Endothelial cell of umbilical vein (primary cell): ENCODE data around the gene GPATCH4. TPM values are rescaled to one million over a fixed set of nuclear protein-coding genes. Genes with fewer than 3 reads are reported as not detected.

Source experiments
- BruUV-seq: library from RNA; stranded (reverse); fragments of 400-500 nt; replicated peaks from 2 replicates; lab custom pipeline; 2021; lab: Mats Ljungman, UMichigan
- CTCF ChIA-PET: fragments of 300-600, 350-600 bp; sonication (Branson Sonifier 250); formaldehyde crosslinking; loops from one replicate; lab custom pipeline; 2021; ENCODE audit warnings: antibody characterized with exemption, inconsistent platforms; lab: Charles Lee
- POLR2A ChIA-PET: fragments of 300-600, 350-600 bp; sonication (Branson Sonifier 250); formaldehyde crosslinking; loops from one replicate; lab custom pipeline; 2021; ENCODE audit warnings: antibody characterized with exemption, inconsistent platforms; lab: Charles Lee
- DNase-seq: peaks from one replicate; pipeline ENCODE4 v3.0.0-alpha.2; 2011; ENCODE audit warnings: low read depth, low spot score
- FAIRE-seq: peaks from 2 replicates; lab custom pipeline; 2011; peaks lifted over from hg19 to GRCh38; lab: Jason Lieb, UNC
- H2AFZ ChIP-seq: 2 replicates; pipeline ENCODE4 v1.6.0; 2012; ENCODE audit warnings: low read depth, low read length, control low read depth, inconsistent platforms
- H3K27ac ChIP-seq: 2 replicates; pipeline ENCODE4 v1.5.1; 2011; ENCODE audit warnings: low read depth, mild to moderate bottlenecking, control low read depth, low read length, moderate library complexity; ENCODE audit not compliant: insufficient read depth
- H3K27me3 ChIP-seq, 2 experiments: 2 replicates each; pipeline versions ENCODE4 v1.6.0 to v1.6.1; 2011; ENCODE audit warnings: low read length in 2 of 2, mixed read lengths in 1 of 2; ENCODE audit not compliant: control insufficient read depth in 2 of 2, insufficient read depth in 2 of 2
- H3K36me3 ChIP-seq, 2 experiments: 2 replicates in 1 of 2; 3 replicates in 1 of 2; pipeline ENCODE4 v1.5.1; 2011; ENCODE audit warnings: low read length in 2 of 2, mild to moderate bottlenecking in 1 of 2, moderate library complexity in 1 of 2; ENCODE audit not compliant: control insufficient read depth in 2 of 2, insufficient read depth in 2 of 2; ENCODE audit errors: extremely low read depth in 1 of 2
- H3K4me1 ChIP-seq: 3 replicates; pipeline ENCODE4 v1.5.1; 2011; ENCODE audit warnings: mild to moderate bottlenecking, low read length; ENCODE audit not compliant: control insufficient read depth, insufficient read depth; ENCODE audit errors: extremely low read depth
- H3K4me2 ChIP-seq: 2 replicates; pipeline ENCODE4 v1.6.1; 2011; ENCODE audit warnings: low read length, control low read depth, mixed read lengths; ENCODE audit not compliant: insufficient read depth
- H3K4me3 ChIP-seq, 3 experiments: fragments of 200-600 bp in 1 of 3; sonication (generic), shearing (Covaris generic) in 1 of 3; replicated peaks in 1 of 3; 2 replicates each; pipeline ENCODE4 v1.5.1; 2011 to 2016; ENCODE audit warnings: control low read depth in 3 of 3, low read length in 3 of 3, mild to moderate bottlenecking in 2 of 3, inconsistent platforms in 1 of 3, low read depth in 1 of 3, moderate library complexity in 1 of 3; ENCODE audit not compliant: insufficient read depth in 1 of 3
- H3K79me2 ChIP-seq: 2 replicates; pipeline ENCODE4 v1.6.0; 2012; ENCODE audit warnings: low read length, inconsistent platforms; ENCODE audit not compliant: control insufficient read depth, insufficient read depth
- H3K9ac ChIP-seq: replicated peaks from 2 replicates; pipeline ENCODE3; 2011; ENCODE audit warnings: low read length, control low read depth; ENCODE audit not compliant: insufficient read depth; ENCODE audit errors: extremely low read depth
- H3K9me1 ChIP-seq: replicated peaks from 3 replicates; pipeline ENCODE4 v1.6.0; 2011; ENCODE audit warnings: mild to moderate bottlenecking, low read length; ENCODE audit not compliant: control insufficient read depth, insufficient read depth; ENCODE audit errors: extremely low read depth
- H3K9me3 ChIP-seq: replicated peaks from 2 replicates; pipeline ENCODE4 v1.5.1; 2012; ENCODE audit warnings: low read length, inconsistent platforms; ENCODE audit not compliant: control insufficient read depth, insufficient read depth
- H4K20me1 ChIP-seq: replicated peaks from 2 replicates; pipeline ENCODE3; 2011; ENCODE audit warnings: mild to moderate bottlenecking, low read length; ENCODE audit not compliant: control insufficient read depth, insufficient read depth; ENCODE audit errors: extremely low read depth
- CTCF ChIP-seq, 2 donors: IDR thresholded peaks; 1 replicate in 1 of 2; 2 replicates in 1 of 2; pipeline ENCODE4 v1.5.1; 2011; ENCODE audit warnings: low read length in 2 of 2, mild to moderate bottlenecking in 2 of 2, moderate library complexity in 2 of 2, control low read depth in 1 of 2, inconsistent platforms in 1 of 2, low read depth in 1 of 2; ENCODE audit not compliant: insufficient read depth in 1 of 2; ENCODE audit errors: extremely low read depth in 1 of 2
- EZH2 ChIP-seq: IDR thresholded peaks from 2 replicates; pipeline ENCODE4 v1.6.1; 2012; ENCODE audit warnings: borderline replicate concordance, low read depth, mild to moderate bottlenecking, moderate library complexity, low read length, inconsistent platforms; ENCODE audit not compliant: severe bottlenecking
- FOS ChIP-seq: IDR thresholded peaks from 2 replicates; pipeline ENCODE4 v1.6.1; 2011; ENCODE audit warnings: mild to moderate bottlenecking, low read length, moderate library complexity, borderline replicate concordance; ENCODE audit not compliant: insufficient read depth
- GATA2 ChIP-seq: IDR thresholded peaks from 2 replicates; pipeline ENCODE4 v1.7.0; 2011; ENCODE audit warnings: low read depth, mild to moderate bottlenecking, moderate library complexity, mixed read lengths, low read length; ENCODE audit not compliant: insufficient read length, insufficient read depth
- MAX ChIP-seq: IDR thresholded peaks from 2 replicates; pipeline ENCODE4 v1.6.1; 2011; ENCODE audit not compliant: insufficient read depth, insufficient read length
- MYC ChIP-seq: IDR thresholded peaks from one replicate; pipeline ENCODE4 v1.6.1; 2011; ENCODE audit warnings: mild to moderate bottlenecking, low read depth, low read length
- POLR2A ChIP-seq: IDR thresholded peaks from 2 replicates; pipeline ENCODE4 v1.6.1; 2012; ENCODE audit warnings: low read depth, mild to moderate bottlenecking, control low read depth, low read length
- POLR2AphosphoS5 ChIP-seq: IDR thresholded peaks from 2 replicates; pipeline ENCODE4 v1.6.1; 2012; ENCODE audit warnings: low read depth, mild to moderate bottlenecking, control low read depth, low read length, moderate library complexity; ENCODE audit not compliant: insufficient read depth
- dilution Hi-C: fragments of 300-500 bp; cut with MboI; formaldehyde crosslinking; loops from one replicate; pipeline ENCODE4 v1.15.0; 2019; ENCODE audit warnings: low sequenced_read_pairs; ENCODE audit not compliant: extremely low pct_ligation_motif_present
- intact Hi-C: fragments of 100-400 bp; cut with micrococcal nuclease; formaldehyde crosslinking; loops from one replicate; pipeline ENCODE4 v1.10.0; 2022
- polyA plus RNA-seq, 4 experiments: library from polyadenylated mRNA; depleted of rRNA in 3 of 4; stranded (reverse) in 3 of 4; unstranded in 1 of 4; fragments of >200 nt; gene quantifications; 2 replicates each; pipeline versions ENCODE4 v1.2.1 to v1.2.3, GENCODE V29; 2011 to 2012; ENCODE audit warnings: missing spikeins in 1 of 4
- total RNA-seq: library from RNA; stranded (reverse); gene quantifications from 2 replicates; pipeline ENCODE4 v1.2.3, GENCODE V29; 2021

The GPATCH4 gene
- total and polyA plus RNA-seq, 2 donors (not counting 3 experiments of a cell fraction or from before 2014, with no cell fraction given), result 22.4 to 29.2 TPM

- H3K4me3 ChIP-seq, result no peak overlapping the region
- H3K4me2 ChIP-seq, result no peak overlapping the region
- no TSS peak for BruUV-seq
- no peak overlapping the region for H3K27ac ChIP-seq
- H3K9me1 ChIP-seq, result no peaks in the 10 kb centered on the region
- H3K9ac ChIP-seq, result no peak overlapping the region
- H4K20me1 ChIP-seq, result no peaks in the 10 kb centered on the region
- peaks cover 35 to 38% of the 10 kb centered on the region in 2 experiments for H3K27me3 ChIP-seq
- no peaks in the 10 kb centered on the region for H3K36me3 ChIP-seq
- POLR2A ChIA-PET, result no interaction called here
- no peak overlapping the region for H2AFZ ChIP-seq
- no peaks in the 10 kb centered on the region for H3K79me2 ChIP-seq
- TF ChIP-seq GATA2, result no peak
- no peak for TF ChIP-seq CTCF (IDR thresholded peaks at IDR 0.05; ENCODE audit: extremely low read depth in 1 of 2, insufficient read depth in 1 of 2, low read depth in 1 of 2, low read length in 2 of 2)
- TF ChIP-seq MYC, result no peak
- no peak for TF ChIP-seq POLR2AphosphoS5
- no peak for TF ChIP-seq EZH2
- TF ChIP-seq MAX, result no peak
- no peak for TF ChIP-seq POLR2A
- no peak for TF ChIP-seq FOS
- CTCF ChIA-PET, result interaction anchor here (0.6 to 13.8 kb wide), 18 partner anchors 9 to 234 kb away, joined by 3 to 237 read pairs (median 10); partner anchors contain the start of genes BCAN, CRABP2, ISG20L2 and METTL25B
- DNase-seq (no peak), FAIRE-seq (no peak)
- dilution Hi-C loops, result no loop called here
- no peaks in the 10 kb centered on the region for H3K9me3 ChIP-seq
- intact Hi-C loops, result loop anchor here (1.0 to 5.0 kb wide), 3 partner anchors 31 to 301 kb away; partner anchors contain the start of gene PEAR1
- peaks cover 10% of the 10 kb centered on the region for H3K4me1 ChIP-seq
These were observed 24.8 kb upstream of the GPATCH4 start for GRCh38 chr1:156626079-156626438.
